ENCODE measurements around the gene PDE5A. TPM values are rescaled to one million over a fixed set of nuclear protein-coding genes. Genes with fewer than 3 reads are reported as not detected.

The PDE5A gene
- polyA plus RNA-seq, 1 donor from 2014 or later, result 12.9 TPM

DNA sequence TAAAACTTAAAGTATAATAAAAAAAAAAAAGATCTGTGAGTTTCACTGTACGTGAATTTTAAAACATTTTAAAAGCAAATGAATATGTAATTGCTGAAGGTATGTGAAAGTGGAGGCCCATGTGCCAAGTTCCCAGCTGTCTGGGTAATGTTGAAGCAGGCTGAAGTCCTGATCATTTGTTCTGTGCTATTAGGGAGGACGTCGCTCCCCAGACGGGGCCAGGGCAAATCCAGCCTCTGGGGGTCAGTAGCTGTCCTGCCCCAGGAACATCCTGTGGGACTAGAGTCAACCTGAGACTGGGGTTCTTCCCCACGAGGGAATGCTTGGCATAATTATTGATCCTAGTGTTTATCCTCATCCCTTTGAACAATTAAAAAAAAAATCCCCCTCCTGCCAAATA, 48.8 kb downstream of the PDE5A start:
- no peak overlapping the region for H3K9ac ChIP-seq (ENCODE audit: low read length)

DNA sequence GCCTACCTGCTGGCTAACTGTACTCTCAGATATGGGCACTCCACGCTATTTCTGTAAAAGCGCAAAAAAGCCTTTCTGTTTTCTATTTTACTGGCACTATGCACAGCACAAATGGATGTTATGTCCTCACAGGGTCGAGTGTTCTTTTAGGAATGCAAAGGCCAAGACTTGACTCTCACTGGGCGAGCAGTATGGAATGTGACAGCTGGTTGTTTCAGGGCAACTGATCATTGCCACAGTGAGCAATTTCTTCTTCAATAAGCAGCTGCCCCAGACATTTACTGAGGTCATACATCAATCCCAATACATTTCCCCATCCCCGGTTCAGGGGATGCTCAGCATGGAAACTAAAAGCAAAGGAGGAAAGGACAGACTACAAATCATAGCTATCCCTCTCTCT, 58.2 kb downstream of the PDE5A start:
- no peak overlapping the region for H3K4me3 ChIP-seq (ENCODE audit: low read length)
- H3F3A ChIP-seq (ENCODE audit: insufficient read depth, low read length, poor library complexity, severe bottlenecking), result no peaks in the 10 kb centered on the region
- no peaks in the 10 kb centered on the region for H3K79me2 ChIP-seq (replicated peaks; ENCODE audit: insufficient read depth, low read length)
- H4K20me1 ChIP-seq (ENCODE audit: insufficient read depth), result no peaks in the 10 kb centered on the region
- no peaks in the 10 kb centered on the region for H3K27me3 ChIP-seq (ENCODE audit: insufficient read depth, low read depth, low read length)
- no peak overlapping the region for H3K4me2 ChIP-seq (ENCODE audit: low read length)
- no peak overlapping the region for H3K27ac ChIP-seq (ENCODE audit: low read length)
- no peak overlapping the region for H3K9ac ChIP-seq (ENCODE audit: low read length)
- no peak for TF ChIP-seq MXI1 (conservative IDR thresholded peaks at IDR 0.05; ENCODE audit: poor library complexity, severe bottlenecking)
- no peaks in the 10 kb centered on the region for H3K36me3 ChIP-seq (ENCODE audit: insufficient read depth, low read length)
- H3K9me2 ChIP-seq (ENCODE audit: insufficient read depth, low read length), result no peaks in the 10 kb centered on the region
- H3K9me3 ChIP-seq (ENCODE audit: low read length), result no peaks in the 10 kb centered on the region
- H2AFZ ChIP-seq (ENCODE audit: low read depth, low read length), result no peak overlapping the region

More for the DNA sequence above, 48.8 kb downstream of the PDE5A start:
- H3K4me3 ChIP-seq (ENCODE audit: low read length), result no peak overlapping the region
- H4K20me1 ChIP-seq (ENCODE audit: insufficient read depth), result no peaks in the 10 kb centered on the region
- no peaks in the 10 kb centered on the region for H3K9me2 ChIP-seq (ENCODE audit: insufficient read depth, low read length)
- no peak for TF ChIP-seq TAF1 (IDR thresholded peaks at IDR 0.05; ENCODE audit: low read depth)
- TF ChIP-seq SMC3 (conservative IDR thresholded peaks at IDR 0.05; ENCODE audit: poor library complexity), result no peak
- TF ChIP-seq EP300 (conservative IDR thresholded peaks at IDR 0.05; ENCODE audit: poor library complexity, severe bottlenecking), result no peak
- TF ChIP-seq, protein P1, sequence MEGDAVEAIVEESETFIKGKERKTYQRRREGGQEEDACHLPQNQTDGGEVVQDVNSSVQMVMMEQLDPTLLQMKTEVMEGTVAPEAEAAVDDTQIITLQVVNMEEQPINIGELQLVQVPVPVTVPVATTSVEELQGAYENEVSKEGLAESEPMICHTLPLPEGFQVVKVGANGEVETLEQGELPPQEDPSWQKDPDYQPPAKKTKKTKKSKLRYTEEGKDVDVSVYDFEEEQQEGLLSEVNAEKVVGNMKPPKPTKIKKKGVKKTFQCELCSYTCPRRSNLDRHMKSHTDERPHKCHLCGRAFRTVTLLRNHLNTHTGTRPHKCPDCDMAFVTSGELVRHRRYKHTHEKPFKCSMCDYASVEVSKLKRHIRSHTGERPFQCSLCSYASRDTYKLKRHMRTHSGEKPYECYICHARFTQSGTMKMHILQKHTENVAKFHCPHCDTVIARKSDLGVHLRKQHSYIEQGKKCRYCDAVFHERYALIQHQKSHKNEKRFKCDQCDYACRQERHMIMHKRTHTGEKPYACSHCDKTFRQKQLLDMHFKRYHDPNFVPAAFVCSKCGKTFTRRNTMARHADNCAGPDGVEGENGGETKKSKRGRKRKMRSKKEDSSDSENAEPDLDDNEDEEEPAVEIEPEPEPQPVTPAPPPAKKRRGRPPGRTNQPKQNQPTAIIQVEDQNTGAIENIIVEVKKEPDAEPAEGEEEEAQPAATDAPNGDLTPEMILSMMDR (IDR thresholded peaks at IDR 0.05; ENCODE audit: poor library complexity, severe bottlenecking), result no peak
- no peaks in the 10 kb centered on the region for H3K27me3 ChIP-seq (ENCODE audit: insufficient read depth, low read depth, low read length)
- H3K27ac ChIP-seq (ENCODE audit: low read length), result no peak overlapping the region
- no peaks in the 10 kb centered on the region for H3K79me2 ChIP-seq (replicated peaks; ENCODE audit: insufficient read depth, low read length)
- no peak overlapping the region for H3K4me2 ChIP-seq (ENCODE audit: low read length)
- H2AFZ ChIP-seq (ENCODE audit: low read depth, low read length), result no peak overlapping the region
- no peaks in the 10 kb centered on the region for H3F3A ChIP-seq (ENCODE audit: insufficient read depth, low read length, poor library complexity, severe bottlenecking)
- no peaks in the 10 kb centered on the region for H3K36me3 ChIP-seq (ENCODE audit: insufficient read depth, low read length)
- no peaks in the 10 kb centered on the region for H3K9me3 ChIP-seq (ENCODE audit: low read length)

DNA sequence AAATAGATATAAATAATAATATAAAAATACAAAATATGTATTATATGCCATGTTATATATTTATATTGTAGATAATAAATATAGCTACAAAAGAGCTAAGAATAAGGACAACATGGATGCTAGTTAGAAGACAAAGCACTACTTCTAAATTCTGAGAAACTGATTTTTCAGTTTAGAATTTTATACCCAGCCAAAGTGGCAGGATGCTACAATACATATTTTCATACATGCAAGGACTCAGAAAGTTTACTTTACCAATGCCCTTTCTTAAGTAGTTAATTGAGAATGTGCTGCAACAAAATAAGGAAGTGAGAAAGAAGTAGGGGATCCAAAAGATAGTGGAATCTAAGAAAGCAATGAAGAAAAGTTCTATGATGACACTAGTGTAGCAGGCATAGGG, 64.5 kb downstream of the PDE5A start:
- Histone ChIP-seq H3F3A (ENCODE audit: insufficient read depth, low read length, poor library complexity, severe bottlenecking) (no peaks in the 10 kb centered on the region), H2AFZ (ENCODE audit: low read depth, low read length) (no peak overlapping the region), H3K9me2 (ENCODE audit: insufficient read depth, low read length) (no peaks in the 10 kb centered on the region), H3K36me3 (ENCODE audit: insufficient read depth, low read length) (no peaks in the 10 kb centered on the region), H3K79me2 (replicated peaks; ENCODE audit: insufficient read depth, low read length) (no peaks in the 10 kb centered on the region), H3K27ac (ENCODE audit: low read length) (no peak overlapping the region), H3K4me2 (ENCODE audit: low read length) (no peak overlapping the region), H3K9me3 (ENCODE audit: low read length) (peaks cover 13% of the 10 kb centered on the region), H3K4me3 (ENCODE audit: low read length) (no peak overlapping the region), H3K9ac (ENCODE audit: low read length) (no peak overlapping the region), H4K20me1 (ENCODE audit: insufficient read depth) (no peaks in the 10 kb centered on the region), H3K27me3 (ENCODE audit: insufficient read depth, low read depth, low read length) (no peaks in the 10 kb centered on the region)
- TF ChIP-seq RAD21 (conservative IDR thresholded peaks at IDR 0.05) (no peak), TAF1 (IDR thresholded peaks at IDR 0.05; ENCODE audit: low read depth) (no peak), EZH2 (IDR thresholded peaks at IDR 0.05; ENCODE audit: borderline replicate concordance, insufficient read depth, low read length, poor library complexity, severe bottlenecking) (no peak), EP300 (conservative IDR thresholded peaks at IDR 0.05; ENCODE audit: poor library complexity, severe bottlenecking) (no peak), MXI1 (conservative IDR thresholded peaks at IDR 0.05; ENCODE audit: poor library complexity, severe bottlenecking) (no peak), POLR2AphosphoS5 (IDR thresholded peaks at IDR 0.05) (no peak), SMC3 (conservative IDR thresholded peaks at IDR 0.05; ENCODE audit: poor library complexity) (no peak)
- TF ChIP-seq, protein P2, sequence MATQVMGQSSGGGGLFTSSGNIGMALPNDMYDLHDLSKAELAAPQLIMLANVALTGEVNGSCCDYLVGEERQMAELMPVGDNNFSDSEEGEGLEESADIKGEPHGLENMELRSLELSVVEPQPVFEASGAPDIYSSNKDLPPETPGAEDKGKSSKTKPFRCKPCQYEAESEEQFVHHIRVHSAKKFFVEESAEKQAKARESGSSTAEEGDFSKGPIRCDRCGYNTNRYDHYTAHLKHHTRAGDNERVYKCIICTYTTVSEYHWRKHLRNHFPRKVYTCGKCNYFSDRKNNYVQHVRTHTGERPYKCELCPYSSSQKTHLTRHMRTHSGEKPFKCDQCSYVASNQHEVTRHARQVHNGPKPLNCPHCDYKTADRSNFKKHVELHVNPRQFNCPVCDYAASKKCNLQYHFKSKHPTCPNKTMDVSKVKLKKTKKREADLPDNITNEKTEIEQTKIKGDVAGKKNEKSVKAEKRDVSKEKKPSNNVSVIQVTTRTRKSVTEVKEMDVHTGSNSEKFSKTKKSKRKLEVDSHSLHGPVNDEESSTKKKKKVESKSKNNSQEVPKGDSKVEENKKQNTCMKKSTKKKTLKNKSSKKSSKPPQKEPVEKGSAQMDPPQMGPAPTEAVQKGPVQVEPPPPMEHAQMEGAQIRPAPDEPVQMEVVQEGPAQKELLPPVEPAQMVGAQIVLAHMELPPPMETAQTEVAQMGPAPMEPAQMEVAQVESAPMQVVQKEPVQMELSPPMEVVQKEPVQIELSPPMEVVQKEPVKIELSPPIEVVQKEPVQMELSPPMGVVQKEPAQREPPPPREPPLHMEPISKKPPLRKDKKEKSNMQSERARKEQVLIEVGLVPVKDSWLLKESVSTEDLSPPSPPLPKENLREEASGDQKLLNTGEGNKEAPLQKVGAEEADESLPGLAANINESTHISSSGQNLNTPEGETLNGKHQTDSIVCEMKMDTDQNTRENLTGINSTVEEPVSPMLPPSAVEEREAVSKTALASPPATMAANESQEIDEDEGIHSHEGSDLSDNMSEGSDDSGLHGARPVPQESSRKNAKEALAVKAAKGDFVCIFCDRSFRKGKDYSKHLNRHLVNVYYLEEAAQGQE (IDR thresholded peaks at IDR 0.05; ENCODE audit: borderline replicate concordance), result no peak
- TF ChIP-seq, protein P1 (IDR thresholded peaks at IDR 0.05; ENCODE audit: poor library complexity, severe bottlenecking), result no peak
